CD4-positive, alpha-beta T cell treated with Interleukin-17A for 1 hour (primary cell): ENCODE results near the gene YJU2.
"Not testable (repeated sequence)": the region's sequence is repeated elsewhere in the genome, so short reads cannot be mapped to it uniquely, and the experiment has no call there.

ENCODE experiments used
- DNase-seq: peaks from one replicate; pipeline ENCODE4 v3.0.0-alpha.2; 2020

Gene YJU2

DNA sequence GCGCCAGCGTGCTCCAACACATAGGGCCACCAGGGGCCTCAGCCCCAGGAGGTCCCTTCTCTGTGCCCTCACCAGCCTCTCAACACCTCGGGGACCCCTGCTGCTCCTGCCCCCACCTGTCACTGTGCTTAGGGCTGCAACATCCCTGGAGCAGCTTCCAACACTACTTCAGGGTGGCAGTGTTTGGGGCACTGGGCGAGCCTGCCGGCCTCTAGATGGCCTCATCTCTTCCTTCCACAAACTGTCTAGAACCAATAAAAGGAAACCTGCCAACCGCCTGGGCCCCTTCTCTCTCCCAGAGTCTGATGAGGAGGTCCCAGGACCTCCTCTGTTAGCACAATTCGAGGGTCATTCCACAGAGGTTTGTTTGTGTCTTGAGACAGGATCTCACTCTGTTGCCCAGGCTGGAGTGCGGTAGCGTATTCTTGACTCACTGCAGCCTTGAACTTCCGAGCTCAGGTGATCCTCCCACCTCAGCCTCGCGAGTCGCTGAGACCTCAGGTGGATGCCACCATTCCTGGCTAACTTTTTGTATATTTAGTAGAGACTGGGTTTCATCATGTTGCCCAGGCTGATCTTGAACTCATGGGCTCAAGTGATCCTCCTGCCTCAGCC, 22.0 kb downstream of the YJU2 start:
- DNase-seq = no peak

DNA sequence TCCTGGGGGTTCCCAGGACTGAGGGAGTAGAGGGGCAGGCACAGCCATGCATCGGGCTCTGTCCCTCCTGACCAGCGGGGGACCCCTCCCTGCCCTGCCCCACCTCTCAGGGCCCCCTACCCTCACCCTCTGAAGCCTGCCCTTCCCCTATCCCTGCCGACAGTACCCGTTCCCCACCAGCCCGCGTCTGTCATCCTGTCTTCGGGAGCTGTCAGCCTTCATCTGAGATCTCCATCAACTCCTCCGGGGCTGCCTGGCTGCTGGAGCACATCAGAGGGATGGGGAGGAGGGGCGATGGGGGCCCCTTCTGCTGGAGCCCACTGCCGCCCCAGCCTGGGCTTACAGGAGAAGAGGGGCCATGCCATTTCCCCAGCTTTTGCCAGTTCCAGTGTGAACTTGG, 26.0 kb downstream of the YJU2 start:
- no peak for DNase-seq

DNA sequence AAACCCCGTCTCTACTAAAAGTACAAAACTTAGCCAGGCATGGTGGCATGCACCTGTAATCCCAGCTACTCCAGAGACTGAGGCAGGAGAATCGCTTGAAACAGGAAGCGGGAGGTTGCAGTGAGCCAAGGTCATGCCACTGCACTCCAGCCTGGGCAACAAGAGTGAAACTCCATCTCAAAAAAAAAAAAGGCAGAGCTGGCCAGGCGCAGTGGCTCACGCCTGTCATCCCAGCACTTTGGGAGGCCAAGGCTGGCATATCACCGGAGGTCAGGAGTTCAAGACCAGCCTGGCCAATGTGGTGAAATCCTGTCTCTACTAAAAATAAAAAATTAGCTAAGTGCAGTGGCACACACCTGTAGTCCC, 27.4 kb downstream of the YJU2 start:
- not testable (repeated sequence) for DNase-seq

GRCh38 chr19:4277191-4277696, 30.4 kb downstream of the YJU2 start:
- DNase-seq = no peak

DNA sequence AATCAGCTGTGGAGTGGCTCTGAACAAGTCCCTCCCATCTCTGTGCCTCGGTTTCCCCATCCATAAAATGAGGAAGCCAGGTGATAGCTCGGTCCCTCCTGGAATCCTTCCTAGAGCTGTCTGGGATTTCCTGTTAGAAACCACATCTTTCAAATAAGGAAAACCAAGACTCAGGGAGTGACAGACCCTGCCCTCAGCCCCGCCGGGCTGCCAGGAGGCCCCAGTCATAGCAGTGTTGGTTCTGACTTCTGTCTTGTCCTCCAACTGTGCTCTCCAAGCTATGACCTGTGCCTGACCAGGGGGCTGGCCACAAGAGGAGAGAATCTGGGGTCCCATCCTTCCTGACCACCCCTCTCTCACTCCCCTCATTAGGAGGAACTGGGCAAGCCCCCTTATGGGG, 31.1 kb downstream of the YJU2 start:
- DNase-seq = no peak

DNA sequence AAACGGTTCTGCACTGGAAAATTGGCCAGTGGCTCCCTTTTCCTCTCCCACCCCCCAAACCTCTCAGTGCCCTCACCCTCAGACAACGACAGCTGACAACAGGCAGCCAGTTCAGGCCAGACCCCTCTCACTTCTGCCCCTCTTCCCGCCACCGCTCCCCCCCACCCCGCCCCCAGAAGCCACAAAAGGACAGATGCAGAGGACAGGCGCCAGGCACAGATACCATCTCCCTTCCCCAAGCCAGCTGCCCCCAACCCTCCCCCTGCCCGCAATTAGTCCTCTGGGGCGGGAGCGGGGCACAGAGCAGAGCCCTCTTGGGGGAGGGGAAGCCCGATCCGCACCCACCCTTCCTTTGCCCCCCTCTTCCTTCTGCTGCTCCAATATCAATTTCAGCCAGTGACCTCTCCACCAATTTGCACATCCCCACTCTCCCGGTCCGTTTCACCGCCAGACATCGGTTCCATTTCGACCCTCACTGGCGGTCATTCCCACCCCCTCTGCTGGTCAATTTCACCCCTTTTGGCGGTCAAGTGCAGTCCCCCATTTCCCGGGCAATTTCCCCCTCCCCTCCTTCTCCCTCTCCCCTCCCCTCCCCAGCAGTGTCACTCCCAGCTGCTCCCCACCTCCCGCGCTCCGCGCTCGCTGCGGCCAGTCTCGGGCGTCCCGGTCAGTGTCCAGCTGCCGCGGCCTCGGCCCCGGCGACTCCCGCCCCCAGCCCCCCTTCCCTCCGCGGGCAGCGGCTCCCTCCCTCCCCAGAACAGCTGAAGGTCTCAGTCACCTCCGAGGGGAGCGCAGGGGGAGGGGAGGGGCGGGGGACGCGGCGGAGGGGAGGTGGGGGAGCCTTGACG, 31.8 kb downstream of the YJU2 start, which contains the start of gene SHD:
TSS of gene SHD (plus strand) at position 848 of the 848 bp plus-strand sequence. CDS start 798 bp downstream, outside the sequence.
- DNase-seq = no peak

- no peak for DNase-seq
Measured at GRCh38 chr19:4279267-4279529, 32.3 kb downstream of the YJU2 start.

- DNase-seq = no peak
Measured at GRCh38 chr19:4279530-4280422, 32.9 kb downstream of the YJU2 start.

DNA sequence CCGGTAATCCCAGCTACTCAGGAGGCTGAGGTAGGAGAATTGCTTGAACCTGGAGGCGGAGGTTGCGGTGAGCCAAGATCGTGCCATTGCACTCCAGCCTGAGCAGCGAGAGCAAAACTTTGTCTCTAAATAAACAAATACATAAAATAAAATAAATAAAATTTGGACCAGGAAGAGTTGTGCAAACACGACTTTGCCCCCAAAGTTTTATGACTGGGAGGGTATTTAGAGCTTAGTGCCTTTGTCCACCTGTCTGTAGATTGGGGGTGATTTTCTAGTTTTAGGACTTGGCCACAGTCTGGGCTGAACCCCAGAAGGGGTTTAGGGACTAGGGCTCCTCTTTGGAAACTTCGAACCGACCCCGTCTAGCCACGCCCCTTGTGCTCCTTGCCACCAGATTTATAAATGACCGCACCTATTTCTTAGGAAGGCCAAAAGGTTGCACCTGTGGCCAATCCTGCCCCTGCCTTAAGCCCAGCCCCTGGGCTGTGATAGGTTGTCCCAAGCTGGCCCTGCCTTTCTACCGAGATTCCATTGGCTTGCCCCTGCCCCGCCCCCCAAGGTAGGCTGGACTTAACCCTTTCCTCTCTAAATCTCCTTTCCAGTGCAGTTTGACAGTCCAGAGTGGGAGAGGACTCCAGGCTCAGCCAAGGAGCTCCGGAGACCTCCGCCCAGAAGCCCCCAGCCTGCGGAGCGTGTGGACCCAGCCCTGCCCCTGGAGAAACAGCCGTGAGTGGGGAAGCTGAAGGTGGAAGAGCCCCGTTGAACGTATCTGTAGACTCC, 37.5 kb downstream of the YJU2 start:
- no peak for DNase-seq

GRCh38 chr19:4284974-4285373, 38.1 kb downstream of the YJU2 start:
- no peak for DNase-seq

DNA sequence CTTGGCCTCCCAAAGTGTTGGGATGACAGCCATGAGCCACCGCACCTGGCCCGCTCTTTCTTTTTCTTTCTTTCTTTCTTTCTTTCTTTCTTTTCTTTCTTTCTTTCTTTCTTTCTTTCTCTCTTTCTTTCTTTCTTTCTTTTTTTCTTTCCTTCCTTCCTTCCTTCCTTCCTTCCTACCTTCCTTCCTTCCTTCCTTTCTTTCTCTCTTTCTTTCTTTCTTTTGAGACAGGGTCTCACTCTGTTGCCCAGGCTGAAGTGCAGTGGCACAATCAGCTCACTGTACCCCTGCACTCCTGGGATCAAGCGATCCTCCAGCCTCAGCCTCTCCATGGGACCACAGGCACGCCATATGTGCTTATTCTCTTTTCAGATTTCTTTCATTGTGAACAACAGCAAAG, 39.3 kb downstream of the YJU2 start:
- not testable (repeated sequence) for DNase-seq

- DNase-seq = no peak
Measured at GRCh38 chr19:4288091-4288777, 41.4 kb downstream of the YJU2 start.

DNA sequence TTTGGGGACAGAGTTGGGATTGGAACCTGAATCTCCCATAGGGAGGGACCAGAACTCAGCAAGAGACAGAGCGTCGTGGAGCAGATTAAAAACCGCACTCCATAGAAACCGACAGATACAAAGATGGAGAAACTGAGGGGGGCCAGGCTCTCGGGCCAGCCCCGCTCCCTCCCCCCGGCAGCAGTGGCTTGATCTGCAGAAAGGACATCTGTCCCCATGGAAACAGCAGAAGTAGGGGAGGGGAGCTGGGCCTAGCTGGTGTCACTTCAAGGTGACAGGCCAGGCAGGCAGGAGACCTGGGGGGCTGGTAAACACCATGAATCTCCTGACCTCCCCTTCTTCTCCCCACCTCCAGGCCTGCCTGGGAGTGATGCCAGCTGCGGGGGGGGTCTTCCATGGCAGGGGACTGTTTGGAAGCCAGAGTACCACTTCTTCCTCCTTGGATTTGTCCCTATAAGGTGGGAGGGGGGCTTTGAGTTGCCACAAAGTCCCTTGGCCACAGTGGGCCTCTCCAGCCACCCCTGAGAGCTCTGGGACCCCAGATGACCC, 44.4 kb downstream of the YJU2 start:
- DNase-seq = no peak

- no peak for DNase-seq
Measured at GRCh38 chr19:4292515-4292914, 45.6 kb downstream of the YJU2 start.

DNA sequence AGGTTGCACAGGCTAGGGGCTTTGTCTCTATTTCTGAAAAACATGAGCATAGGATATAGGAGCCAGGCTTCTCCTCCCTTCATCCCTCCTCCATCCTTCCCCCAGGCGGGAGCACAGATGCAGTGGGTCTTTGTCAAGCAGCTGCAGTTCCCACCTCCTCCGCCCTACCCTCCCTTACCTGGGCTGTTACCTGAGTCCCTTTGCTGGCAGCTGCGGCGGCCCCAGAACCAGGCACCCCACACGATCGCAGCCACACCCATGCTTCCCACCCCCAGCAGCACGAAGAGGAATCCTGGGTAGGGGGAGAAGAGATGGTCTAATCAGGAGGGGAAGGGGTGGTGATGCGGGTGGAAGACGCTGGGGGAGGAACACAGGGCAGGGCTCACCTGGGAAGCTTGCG, 47.5 kb downstream of the YJU2 start:
- no peak for DNase-seq

DNA sequence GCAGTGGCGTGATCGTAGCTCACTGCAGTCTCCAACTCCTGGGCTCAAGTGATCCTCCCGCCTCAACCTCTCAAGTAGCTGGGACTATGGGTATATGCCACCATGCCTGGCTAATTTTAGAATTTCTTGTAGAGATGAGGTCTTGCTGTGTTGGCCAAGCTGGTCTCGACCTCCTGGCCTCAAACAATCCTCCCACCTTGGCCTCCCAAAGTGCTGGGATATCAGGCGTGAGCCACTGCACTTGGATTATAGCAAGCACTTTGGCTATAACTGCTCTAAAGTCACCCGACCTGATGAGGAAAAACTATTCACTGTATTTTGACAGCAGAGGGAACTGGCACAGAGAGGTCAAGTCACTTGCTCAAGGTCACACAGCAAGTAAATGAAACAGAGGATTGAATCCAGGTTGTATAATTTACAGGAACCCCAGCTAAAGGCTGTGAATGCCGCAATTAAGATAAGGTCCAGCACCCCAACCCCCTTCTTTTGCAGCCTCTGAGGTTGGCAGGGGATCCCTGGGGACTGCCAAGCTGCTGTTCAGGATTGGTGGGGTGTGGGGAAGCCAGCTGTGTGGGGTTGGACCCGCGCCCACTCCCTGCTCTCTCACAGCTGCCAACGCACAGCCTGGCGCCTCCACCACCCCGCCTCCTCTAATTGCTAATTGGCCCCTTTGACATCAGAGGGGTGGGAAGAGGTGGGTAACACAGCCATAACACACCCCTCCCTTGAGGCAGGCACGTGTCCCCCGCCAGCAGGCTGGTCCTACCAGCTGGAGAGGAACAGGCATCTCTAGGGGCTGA, 49.3 kb downstream of the YJU2 start:
- no peak for DNase-seq

DNA sequence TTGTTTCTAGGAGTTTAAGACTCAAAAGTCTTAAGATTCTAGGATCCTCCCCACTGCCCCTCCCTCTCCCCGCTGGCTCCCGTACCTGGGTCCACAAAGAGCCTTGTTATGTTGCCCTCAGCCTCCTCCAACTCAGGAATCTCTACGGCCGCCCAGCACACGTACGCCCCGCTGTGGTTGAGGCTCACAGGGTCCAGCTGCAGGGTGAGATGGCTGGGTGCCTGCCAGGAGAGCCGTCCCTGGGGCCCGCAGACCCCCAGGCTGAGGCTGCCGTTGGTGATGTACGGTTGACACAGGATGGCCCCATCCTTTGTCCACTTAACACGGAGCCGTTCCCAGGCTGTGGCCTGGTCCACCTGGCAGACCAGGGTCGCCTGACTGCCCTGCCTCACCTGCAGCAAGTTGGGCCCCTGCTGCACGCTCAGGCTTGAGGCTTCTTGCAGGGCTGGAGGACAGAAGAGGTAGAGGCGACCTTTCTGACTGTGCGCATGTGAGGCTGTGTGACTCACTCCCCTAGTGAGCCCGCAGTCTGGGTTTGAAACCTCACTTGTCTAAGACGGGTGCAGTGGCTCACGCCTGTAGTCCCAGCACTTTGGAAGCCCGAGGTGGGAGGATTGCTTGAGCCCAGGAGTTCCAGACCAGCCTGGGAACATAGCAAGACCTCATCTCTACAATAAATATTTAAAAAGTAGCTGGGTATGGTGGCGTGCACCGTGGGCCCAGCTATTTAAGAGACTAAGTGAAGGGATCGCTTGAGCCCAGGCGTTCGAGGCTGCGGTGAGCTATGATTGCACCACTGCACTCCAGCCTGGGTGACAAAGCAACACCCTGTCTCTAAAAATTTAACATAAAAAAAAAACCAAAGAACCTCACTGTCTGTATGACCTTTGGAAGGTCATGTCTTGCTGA, 51.3 kb downstream of the YJU2 start:
- DNase-seq = no peak

DNA sequence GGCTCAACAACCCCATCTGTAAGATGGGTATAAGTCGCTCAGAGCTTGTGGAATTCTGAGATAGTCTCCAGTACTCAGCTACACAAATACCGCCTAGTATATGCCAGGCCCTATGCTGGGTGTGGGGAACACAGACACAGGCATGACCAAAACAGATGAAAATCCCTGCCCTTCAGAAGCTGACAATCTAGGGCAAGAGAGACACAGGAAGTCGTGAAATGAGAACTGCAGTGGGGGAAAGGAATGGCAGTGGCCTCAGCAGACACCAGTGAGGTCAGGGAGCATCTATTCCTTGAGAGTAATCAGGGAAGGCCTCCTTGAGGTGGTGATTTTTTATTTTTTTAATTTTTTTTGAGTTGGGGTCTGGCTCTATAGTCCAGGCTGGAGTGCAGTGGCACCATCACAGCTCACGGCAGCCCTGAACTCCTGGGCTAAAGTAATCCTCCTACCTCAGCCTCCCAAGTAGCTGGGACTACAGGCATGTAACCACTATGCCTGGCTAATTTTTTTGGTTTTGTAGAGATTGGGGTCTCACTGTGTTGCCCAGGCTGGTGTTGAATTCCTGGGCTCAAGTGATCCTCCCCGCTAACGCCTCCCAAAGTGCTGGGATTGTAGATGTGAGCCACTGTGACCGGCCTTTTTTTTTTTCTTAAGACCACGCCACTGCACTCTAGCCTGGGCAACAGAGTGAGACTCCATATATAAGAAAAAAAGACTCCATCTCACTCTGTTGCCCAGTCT, 52.1 kb downstream of the YJU2 start:
- DNase-seq = no peak

GRCh38 chr19:4300589-4300988, 53.7 kb downstream of the YJU2 start:
- no peak for DNase-seq
